ENCODE results near the gene RALGPS1.

RALGPS1 gene

DNA sequence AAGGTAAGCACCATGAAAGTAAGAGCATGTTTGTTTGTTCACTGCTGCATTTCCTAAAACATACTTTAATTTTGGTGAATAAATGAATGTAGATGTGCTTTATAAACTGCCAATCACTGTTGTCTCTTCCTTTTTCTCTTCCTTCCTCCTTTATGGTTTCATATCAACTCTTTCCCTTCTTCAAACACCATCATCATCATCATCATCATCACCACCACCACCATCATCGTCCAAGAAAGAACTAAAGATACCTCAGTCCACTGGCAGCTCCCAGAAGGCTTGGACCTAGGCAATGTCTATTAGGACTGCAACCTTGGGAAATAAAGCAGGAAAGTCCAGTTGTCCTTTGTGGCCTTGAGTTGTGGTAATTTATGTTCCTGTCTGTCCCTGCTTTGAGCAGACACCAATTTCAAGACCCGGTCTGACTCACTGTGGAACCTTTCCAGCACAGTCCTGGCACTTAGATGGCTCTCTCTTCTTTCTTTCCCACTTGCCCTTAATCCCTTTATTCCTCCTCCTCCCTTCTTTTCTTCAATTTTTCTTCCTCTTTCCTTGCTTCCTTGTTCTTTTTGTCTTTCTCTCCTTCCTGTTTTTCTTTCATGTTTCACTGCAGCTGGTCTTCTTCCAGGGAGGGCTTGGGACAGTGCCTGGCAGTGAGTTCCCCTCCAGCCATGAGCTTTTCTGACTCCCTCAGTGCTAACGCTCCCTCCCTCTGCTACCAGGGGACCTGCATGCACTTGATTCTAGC lies 108.5 kb downstream of the RALGPS1 start:
- no peak for DNase-seq (ENCODE audit: low spot score)

DNA sequence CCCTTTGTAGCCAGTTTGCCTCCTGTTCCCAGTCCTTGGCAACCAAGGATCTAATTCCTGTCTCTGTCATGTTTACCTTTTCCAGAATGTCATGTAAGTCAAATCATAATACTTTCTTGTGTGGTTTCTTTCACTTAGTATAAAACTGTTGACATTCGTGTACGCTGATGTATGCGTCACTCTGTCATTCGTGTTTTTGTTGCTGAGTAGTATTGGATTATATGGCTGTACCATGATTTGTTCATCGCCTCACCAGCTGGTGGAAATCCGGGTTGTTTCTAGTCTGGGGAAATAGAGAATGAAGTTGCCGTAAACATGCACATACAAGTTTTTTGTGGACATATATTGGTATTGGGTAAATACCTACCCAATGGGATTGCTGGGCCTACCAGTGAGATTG lies 110.5 kb downstream of the RALGPS1 start:
- no peak for DNase-seq (ENCODE audit: low spot score)

DNA sequence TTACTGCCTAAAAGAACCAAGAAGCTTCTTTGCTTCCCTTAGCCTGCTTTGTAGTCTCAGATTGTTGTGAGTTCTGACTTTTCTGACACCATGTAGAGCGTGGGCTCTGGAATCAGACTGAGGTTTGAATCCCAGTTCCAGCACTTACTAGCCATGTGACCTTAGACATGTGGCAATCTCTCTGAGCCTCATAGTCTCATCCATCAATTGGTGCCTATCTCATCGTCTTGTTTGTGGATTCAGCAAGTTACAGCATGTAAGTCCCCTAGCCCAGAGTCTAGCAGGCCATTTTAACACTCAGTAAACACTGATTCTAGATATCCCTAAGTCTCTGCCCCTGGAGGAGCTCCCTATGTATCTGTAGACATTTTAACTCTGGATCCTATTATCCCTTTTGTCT lies 113.1 kb downstream of the RALGPS1 start:
- DNase-seq (ENCODE audit: low spot score), result no peak

DNA sequence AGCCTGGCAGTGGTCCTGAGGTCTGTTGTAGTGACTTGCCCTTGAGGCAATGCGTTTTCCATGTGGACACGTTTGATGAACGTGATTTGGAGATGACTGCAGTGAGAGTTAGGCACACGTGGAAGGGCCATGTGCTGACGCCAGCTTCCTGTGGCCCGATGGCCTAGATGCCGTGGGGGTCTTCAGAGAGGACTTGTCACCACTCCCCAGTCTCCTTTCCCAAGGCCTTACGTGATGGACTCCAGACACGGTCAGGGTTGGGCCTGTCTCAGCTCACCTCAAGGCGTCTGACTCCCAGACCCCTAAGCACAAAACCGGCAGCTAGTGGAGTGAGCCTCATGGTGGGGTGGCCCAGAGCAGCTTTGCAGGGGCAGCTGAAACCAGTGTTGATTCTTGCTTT lies 115.0 kb downstream of the RALGPS1 start:
- DNase-seq (ENCODE audit: low spot score), result no peak

DNA sequence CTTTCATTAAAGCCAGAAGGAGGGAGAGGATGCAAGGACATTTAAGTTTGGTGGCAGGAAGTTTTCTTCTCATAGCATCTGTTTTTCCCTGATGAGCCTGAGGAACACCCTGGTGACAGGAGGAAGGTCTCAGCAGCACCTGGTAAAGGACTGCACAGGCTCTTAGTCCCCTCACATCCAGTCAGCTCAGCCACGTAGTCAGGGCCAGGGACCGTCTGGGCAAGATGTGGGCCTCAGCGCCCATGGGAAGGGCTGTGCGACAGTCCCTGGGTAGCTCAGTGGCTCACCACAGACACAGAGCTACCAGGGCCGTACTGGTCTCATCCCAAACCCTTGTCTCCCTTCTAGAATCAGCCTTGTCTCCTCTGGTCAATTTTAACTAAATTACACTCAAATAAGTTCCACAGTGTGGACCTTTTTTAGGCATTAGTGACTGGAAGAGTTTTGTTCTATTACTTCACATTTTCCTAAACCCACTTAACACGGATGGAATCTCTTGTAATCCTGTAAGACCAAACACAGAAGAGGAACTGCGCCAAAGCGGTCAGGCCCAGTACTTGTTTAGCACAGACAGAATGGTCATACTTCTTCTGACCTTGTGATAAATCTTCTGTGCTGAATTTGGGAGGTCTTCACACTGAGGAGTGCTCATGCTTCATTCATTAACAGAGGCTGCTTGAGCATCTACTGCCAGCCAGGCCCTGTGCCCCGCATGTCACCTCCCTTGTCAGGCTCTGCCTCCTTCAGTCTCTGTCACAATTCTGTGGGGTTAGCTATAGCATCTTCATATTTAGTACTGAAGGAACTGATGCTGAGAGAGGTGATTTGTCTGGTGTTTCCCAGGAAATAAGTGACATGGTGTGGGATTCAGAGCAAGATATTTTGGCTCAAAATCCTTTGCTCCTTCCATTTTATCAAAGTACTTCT lies 116.5 kb downstream of the RALGPS1 start:
- DNase-seq (ENCODE audit: low spot score), result no peak

DNA sequence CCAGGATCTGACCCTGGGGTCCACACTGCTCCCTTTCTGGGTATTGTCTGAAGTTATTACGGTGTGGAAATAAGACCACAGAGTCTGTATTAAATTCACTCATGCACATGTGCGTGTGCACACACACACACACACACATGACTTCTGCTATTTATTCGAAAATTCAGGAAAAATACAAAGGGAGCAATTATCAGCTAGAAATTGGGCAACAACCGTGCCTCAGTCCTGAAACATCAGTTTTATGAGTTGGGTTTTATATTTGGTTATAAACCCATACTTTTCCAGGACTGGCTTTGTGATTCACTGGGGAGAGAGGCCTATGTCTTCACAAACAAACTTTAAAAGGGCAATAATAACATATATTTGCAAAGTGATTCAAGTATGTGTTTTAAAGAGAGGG lies 117.7 kb downstream of the RALGPS1 start:
- no peak for DNase-seq (ENCODE audit: low spot score)

DNA sequence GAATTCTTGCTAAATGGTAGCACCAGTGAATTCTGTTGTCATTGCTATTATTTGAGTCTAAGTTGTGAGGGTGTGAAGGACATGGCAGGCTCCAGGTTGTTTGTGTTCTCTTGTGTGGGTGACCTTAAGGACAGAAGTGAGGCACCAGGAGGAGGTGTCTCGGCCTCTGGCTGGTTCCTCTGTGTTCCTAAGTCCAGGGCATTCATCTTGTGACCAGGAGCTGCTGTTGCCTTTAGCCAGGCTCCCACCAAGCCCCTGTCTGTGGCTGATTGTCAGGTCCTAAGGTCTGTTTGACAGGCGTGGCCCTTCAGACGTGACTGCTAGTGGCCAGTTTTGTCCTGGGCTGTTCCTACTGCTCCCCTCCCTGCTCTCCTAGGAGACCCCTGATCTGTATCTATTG lies 118.5 kb downstream of the RALGPS1 start:
- DNase-seq (ENCODE audit: low spot score), result no peak

DNA sequence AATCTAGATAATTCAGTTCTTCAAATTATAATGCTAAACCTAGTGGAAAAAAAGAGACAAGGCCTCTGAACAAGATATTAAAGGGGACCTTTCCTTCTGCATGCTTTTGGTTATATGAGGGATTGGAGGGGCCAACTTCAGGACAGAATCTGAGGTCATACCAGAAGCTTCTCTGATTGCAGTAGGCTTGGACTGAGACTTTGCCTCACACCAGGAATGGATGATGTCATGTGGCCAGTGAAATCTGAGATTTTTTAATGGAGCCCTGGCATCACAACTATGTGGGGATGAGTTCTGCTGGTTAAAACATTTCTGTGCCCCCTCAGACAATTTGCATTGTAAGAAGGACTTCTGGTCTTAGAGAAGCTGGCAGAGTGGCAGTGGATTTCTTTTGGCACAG lies 119.2 kb downstream of the RALGPS1 start:
- no peak for DNase-seq (ENCODE audit: low spot score)

DNA sequence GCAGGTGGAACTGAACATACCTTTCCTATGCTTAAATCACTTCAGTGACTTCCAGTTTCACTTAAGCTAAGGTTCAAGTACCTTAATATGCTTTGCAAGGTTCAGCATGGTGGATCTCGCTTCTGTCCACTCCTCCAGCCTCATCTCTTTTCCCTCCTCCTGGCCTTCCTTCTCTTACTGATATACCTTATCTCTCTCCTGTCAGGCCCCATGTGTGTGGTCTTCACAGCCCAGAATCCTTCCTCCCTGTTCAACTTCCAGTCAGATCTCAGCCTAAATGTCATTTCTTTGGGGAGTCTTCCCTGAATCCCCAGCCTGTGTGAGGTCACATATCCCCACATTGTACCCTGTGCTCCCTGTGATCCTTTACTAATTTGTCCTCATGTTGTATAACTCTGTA lies 120.1 kb downstream of the RALGPS1 start:
- DNase-seq (ENCODE audit: low spot score), result no peak

DNA sequence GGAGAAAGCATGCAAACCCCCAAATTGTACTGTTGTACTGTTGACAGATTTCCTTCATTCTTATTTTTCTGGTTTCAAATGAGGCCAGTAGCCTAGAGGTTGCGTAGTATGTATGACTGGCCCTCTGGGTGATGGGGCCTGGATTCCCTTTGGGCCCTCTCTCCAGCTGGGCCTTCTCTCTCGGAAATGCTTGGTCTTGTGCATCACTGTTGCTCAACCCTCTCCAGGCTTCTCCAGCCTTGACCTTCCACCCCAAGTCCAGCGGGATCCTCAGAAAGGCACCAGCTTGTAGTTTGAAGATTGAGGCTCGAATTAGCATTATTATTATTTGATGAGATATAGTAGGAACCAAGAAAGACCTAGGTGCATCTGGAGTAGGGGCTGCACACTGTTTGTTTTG lies 120.8 kb downstream of the RALGPS1 start:
- peak; percentile 22 for DNase-seq (ENCODE audit: low spot score)

DNA sequence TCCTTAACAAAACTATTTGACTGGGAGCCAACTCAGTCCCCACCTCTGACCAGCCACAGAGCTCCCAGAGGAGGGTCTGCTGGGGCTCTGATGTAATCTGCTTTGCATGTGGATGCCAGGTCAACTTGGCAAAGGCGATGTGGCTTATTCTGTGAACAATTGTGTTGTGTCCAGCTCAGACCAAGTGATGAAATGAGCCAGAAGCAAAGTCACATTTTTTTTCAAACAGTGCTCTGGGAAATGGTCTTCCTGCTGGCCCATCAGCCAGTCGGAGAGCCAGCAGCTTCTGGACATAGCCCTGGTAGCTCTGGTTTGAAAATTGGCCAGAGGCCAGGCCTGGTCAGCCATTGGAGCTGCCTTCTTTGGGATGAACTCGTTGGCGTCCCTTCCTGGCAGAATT lies 121.4 kb downstream of the RALGPS1 start:
- DNase-seq (ENCODE audit: low spot score), result no peak

DNA sequence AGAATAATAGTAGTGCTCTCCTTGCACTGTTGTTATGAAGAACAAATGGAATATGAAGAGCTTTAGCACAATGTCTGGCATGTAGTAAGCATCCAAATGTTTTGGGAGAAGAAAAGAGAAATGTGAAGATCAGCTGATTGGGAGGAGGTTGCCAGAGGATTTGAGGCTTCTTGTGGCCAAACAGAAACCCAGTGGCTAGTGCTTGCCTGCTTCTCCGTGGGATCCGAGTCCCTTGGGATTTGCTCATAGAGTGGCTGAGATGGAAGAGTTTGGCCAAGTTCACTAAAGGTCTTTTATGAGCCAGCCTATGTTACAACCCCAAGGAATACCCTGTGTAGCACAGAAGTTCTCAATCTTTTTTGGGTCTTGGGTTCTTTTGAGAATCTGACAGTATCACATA lies 121.9 kb downstream of the RALGPS1 start:
- no peak for DNase-seq (ENCODE audit: low spot score)

DNA sequence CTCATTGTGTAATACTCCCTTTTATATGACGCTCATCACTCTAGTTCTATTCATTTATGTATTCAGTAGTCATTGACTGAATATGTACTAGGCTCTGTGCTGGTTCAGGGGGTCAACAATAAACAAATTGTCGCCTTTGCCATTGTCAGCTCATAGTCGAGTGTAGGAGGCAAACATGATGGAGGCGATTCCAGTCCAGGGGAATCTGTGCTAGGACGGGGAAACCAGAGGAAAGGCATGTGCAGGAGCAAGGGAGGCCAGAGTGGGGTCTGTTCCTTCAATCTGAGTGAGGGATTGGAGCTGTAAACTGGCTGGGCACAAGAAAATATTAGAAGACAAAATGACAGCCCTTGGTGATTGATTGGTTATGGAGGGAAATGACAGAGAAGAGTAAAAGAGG lies 123.9 kb downstream of the RALGPS1 start:
- DNase-seq (ENCODE audit: low spot score), result no peak

DNA sequence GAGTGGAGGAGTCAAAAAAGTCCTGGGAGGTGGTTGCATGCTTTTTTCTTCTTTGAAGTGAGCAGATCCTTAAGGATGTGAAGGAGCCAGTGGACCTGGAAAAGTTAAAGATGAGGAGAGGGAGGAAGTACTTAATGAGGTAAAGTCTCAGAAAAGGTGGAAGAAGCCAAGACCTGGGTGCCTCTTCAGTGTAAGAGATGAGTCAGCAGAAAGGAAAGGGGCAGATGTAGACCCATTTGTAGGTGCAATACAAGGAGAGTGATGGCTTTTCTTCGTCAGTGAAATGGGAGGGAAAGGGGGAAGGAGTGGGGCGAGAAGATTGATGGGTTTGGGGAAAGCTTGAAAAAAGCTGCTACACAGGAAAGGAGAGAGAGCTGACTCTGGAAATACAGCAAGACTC lies 124.9 kb downstream of the RALGPS1 start:
- no peak for DNase-seq (ENCODE audit: low spot score)

DNA sequence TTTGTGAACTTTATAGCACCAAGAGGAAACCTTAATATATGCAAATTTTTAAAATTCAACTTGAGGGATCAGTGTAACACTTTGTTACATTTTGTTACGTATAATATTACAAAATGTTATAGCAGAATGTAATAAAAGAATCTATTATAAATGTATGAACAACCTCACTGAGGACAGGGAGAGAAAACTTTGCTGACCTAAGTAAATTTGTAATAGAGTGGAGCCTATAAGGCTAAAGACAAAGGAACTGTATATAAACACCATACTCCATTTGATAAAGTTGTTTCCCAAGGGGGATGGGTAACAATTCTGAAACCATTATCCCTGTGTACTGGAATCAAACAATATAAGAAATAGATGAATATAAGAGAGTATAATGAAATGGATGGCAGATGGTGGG lies 130.6 kb downstream of the RALGPS1 start:
- DNase-seq (ENCODE audit: low spot score), result no peak

DNA sequence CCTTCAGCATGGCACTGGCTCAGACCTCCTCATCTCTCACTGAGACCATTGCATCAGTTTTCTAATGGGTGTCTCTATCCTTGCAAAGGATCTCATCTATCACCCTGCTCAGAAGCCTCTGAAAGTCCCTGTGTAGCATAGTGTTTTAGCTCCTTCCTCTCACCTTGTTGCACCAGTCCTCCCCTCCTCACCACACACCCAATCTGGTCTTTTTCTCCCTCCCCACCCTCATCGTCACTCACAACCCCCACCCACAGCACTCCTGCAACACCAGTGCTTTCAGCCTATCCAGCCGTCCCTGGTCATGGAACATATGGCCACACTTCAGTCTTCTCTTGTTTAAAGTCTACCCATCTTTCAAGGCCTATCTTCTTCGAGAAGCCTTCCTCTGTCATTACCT lies 133.4 kb downstream of the RALGPS1 start:
- DNase-seq (ENCODE audit: low spot score), result no peak

DNA sequence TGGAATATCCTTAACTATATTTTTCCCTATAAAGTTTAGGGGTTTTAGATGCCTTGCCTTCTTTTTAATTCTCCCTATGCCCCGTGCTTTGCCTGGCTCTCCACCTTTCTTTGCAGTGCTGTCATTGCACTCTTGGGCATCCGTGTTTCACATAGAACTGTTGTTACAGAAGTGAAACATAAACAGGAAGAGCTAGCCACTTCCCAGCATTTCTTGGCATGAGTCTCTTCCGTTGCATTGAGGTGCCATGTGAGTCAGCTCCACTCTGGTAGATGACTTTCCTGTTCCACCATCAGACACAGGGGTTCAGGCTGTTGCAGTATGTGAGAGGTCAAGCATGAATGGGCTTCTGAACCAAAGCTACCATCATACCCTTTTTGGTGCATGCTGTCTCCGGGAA lies 134.5 kb downstream of the RALGPS1 start:
- DNase-seq (ENCODE audit: low spot score), result peak; percentile 57

DNA sequence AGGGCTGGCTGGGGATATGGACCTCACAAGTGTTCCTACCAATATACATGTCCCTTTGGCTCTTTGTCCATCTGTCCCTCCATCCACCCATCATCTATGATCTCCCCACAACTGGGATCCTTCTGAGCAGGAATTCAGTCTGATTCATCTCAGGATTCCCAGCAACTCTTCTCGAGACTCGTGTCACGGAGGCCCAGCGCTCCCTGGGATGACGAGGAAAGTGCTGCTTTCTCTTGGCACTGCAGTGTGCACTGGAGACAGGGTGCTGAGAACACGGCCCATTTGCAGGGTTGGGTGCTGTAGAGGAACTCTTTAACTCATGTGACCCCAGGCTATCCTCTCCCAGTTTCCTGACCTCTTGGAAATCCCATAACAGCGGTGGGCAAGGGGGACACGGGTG lies 135.0 kb downstream of the RALGPS1 start:
- no peak for DNase-seq (ENCODE audit: low spot score)

DNA sequence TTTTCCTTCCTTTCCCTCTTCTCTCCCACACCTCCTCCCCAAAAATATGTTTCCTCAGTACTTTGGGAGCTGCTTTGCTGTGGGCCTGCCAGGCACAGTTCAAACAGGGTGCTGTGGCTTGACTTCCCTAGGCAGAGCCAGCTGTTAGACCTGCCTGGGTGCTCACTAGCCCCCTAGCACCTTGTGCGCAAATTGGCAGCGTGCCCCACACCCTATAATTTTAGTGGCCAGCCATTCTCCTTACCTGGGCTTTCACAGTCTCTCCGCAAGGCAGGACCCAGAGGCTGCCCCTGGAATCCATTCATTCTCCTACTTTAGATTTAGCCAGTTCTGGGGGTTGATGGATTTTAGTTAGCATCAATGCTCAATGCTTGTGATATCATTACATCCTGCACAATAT lies 135.6 kb downstream of the RALGPS1 start:
- DNase-seq (ENCODE audit: low spot score), result no peak

DNA sequence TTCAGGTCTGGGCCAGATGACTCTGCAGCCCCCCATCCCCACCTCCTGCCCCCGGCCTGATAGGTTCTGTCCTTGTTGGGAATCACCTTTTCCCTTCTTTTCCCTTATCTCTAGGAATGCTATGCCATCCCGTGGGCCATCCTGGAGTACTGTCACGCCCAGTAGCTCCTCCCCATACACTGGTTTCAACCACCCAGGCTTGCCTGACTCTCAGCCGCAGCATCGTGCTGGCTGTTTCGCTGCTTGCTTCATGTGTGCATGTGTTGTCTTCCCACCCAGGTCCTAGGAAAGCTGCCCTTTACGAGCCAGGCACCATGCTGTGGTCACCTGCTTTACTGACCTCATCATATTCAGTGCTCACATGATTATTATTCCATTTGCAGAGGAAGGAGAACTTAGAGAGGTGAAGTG lies 136.0 kb downstream of the RALGPS1 start:
- no peak for DNase-seq (ENCODE audit: low spot score)

DNA sequence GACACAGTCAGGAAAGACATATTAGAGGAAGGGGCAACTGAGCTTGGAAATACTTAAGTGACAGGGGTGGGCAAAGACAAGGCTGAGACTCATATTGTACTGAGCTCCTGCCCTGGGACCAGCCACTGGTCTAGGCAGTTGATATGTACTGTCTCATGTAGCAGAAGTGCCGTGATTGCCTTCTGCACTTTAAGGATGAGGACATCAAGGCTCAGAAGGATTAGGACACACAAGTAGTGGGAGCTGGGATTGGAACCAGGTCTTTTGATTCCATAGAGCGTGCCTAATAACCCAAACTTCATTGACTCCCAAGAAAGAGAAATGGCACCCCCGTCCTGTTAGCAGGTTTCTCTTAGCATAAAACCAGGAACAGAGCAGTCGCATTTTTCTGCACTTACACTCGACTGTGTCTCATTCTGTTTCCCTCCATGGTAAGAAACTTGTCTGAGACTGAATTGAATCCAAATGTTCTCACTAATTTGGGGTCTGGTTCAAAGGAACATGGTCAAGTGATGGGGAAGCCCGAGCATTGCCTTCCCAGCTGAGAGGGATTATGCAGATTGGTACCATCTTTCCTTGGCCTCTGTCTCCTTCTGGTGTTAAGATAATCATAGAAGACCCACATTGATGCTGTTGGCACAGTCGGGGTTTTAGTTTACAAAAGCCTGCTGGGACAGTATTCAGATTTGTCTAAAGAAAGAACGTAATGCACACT lies 137.5 kb downstream of the RALGPS1 start:
- no peak for DNase-seq (ENCODE audit: low spot score)

DNA sequence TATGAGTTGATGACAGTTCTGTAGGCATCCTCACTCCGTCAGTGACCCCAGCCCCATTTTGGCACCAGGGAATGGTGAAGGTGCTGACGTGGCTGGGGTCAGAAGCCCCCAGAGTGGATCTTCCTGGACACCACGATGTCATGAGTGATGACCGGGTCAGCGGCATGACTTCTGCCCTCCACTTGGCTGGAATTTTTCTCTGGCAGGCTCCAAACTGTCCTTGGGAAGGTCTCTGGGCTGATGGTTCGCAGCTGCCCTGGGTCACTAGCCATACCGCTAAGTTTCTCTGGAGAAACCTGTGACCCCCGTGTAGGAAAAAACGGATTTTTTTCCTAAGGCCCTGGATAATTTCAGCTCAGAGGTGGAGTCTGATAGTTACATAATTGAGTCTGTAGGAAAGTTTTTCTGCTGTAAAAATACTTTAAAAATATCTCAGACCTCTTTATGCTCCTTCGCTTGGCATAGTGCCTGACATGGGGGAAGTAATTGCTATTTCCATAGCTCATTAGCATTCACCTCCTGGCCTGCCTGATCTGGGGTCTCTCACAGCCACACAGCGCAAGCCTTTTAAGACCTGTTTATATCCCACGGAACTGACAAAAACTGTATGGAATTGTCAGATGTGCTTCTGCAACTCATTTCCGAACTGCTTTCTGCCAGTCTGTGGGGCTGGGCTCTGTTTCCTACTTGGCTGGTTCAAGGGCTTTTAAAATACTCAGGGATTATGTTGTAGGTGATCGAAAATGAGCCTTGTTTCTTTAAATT lies 138.7 kb downstream of the RALGPS1 start:
- DNase-seq (ENCODE audit: low spot score), result no peak
